Astrocyte (in vitro differentiated cells and primary cell): ENCODE results near the gene PEX5L. TPM values are rescaled to one million over a fixed set of nuclear protein-coding genes. Genes with fewer than 3 reads are reported as not detected.

Experiments
- DNase-seq: peaks from one replicate; pipeline ENCODE4 v3.0.0-alpha.2; 2010; ENCODE audit warnings: low read depth
- FAIRE-seq: peaks from 2 replicates; lab custom pipeline; 2011; peaks lifted over from hg19 to GRCh38; lab: Jason Lieb, UNC
- H2AFZ ChIP-seq: 2 replicates; pipeline ENCODE4 v1.6.0; 2012; ENCODE audit warnings: low read depth, low read length, inconsistent platforms
- H3K27ac ChIP-seq: 2 replicates; pipeline ENCODE4 v1.5.1; 2011; ENCODE audit warnings: low read depth, low read length, inconsistent platforms
- H3K27me3 ChIP-seq: 2 replicates; pipeline ENCODE4 v1.6.0; 2011; ENCODE audit warnings: low read length, inconsistent platforms; ENCODE audit not compliant: insufficient read depth
- H3K36me3 ChIP-seq: 2 replicates; pipeline ENCODE4 v1.5.1; 2011; ENCODE audit warnings: low read length, inconsistent platforms; ENCODE audit not compliant: insufficient read depth
- H3K4me1 ChIP-seq: 2 replicates; pipeline ENCODE4 v1.5.1; 2011; ENCODE audit warnings: low read length, inconsistent platforms; ENCODE audit not compliant: insufficient read depth
- H3K4me2 ChIP-seq: 2 replicates; pipeline ENCODE4 v1.6.0; 2012; ENCODE audit warnings: low read length, inconsistent platforms
- H3K4me3 ChIP-seq: 2 replicates; pipeline ENCODE4 v1.5.1; 2011; ENCODE audit warnings: low read depth, mild to moderate bottlenecking, low read length, inconsistent platforms; ENCODE audit not compliant: insufficient read depth
- H3K79me2 ChIP-seq: 2 replicates; pipeline ENCODE4 v1.6.0; 2012; ENCODE audit warnings: mild to moderate bottlenecking, low read length, inconsistent platforms; ENCODE audit not compliant: insufficient read depth
- H3K9ac ChIP-seq: 2 replicates; pipeline ENCODE4 v1.6.0; 2012; ENCODE audit warnings: mild to moderate bottlenecking, low read length, inconsistent platforms
- H3K9me3 ChIP-seq: 2 replicates; pipeline ENCODE4 v1.5.1; 2012; ENCODE audit warnings: low read depth, mild to moderate bottlenecking, low read length, inconsistent platforms; ENCODE audit not compliant: insufficient read depth
- H4K20me1 ChIP-seq: 2 replicates; pipeline ENCODE4 v1.6.0; 2012; ENCODE audit warnings: low read length, inconsistent platforms; ENCODE audit not compliant: insufficient read depth
- H3K27ac Mint-ChIP-seq: one replicate; pipeline ENCODE4 v1.8.0; 2021; ENCODE audit warnings: mild to moderate bottlenecking, mixed read lengths; ENCODE audit not compliant: unreplicated experiment
- H3K27me3 Mint-ChIP-seq: one replicate; pipeline ENCODE4 v1.8.0; 2021; ENCODE audit warnings: low read depth, mixed read lengths; ENCODE audit not compliant: unreplicated experiment
- H3K36me3 Mint-ChIP-seq: one replicate; pipeline ENCODE4 v1.8.0; 2021; ENCODE audit warnings: low read depth, mixed read lengths; ENCODE audit not compliant: unreplicated experiment
- H3K4me1 Mint-ChIP-seq: one replicate; pipeline ENCODE4 v1.8.0; 2021; ENCODE audit warnings: low read depth, mixed read lengths; ENCODE audit not compliant: unreplicated experiment
- H3K4me3 Mint-ChIP-seq: one replicate; pipeline ENCODE4 v1.8.0; 2021; ENCODE audit warnings: mild to moderate bottlenecking, moderate library complexity, mixed read lengths; ENCODE audit not compliant: unreplicated experiment
- H3K9me3 Mint-ChIP-seq: one replicate; pipeline ENCODE4 v1.8.0; 2021; ENCODE audit warnings: mild to moderate bottlenecking, mixed read lengths; ENCODE audit not compliant: unreplicated experiment
- EZH2 ChIP-seq: IDR thresholded peaks from 2 replicates; pipeline ENCODE4 v1.6.1; 2012; ENCODE audit warnings: mild to moderate bottlenecking, low read length, inconsistent platforms; ENCODE audit not compliant: insufficient read depth
- total RNA-seq: library from RNA; stranded (reverse); gene quantifications from 2 replicates; pipeline ENCODE4 v1.2.1, GENCODE V29; 2021
- TF ChIP-seq, protein P1 (sequence below): IDR thresholded peaks from 2 replicates; pipeline ENCODE4 v1.5.1; 2011; ENCODE audit warnings: low read depth, mild to moderate bottlenecking, inconsistent platforms, low read length, moderate library complexity; ENCODE audit not compliant: insufficient read depth

The PEX5L gene
- total RNA-seq, 1 donor from 2014 or later, result 0.43 TPM

DNA sequence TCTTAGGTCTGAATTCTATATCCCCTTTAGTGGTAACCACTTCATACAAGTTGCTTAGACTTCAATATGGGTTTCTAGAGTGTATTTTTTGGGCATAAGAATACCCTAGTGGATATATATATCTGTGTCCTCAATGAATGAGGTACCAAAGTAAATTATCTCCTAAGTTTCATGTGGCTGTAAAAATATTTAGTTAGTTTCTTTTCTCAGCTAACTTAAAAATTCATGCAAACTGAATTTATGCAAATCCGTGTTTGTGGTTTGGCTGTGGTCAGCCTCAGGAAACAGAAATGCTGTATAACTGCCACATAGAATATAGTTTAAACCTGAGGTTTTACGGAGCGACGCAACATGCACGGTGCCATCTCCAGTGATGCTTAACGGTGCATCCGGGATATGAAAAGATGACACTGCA, 80.3 kb downstream of the PEX5L start:
- H2AFZ ChIP-seq, result no peak overlapping the region
- FAIRE-seq, result no peak
- no peaks in the 10 kb centered on the region for H3K4me1 ChIP-seq
- H3K4me3 ChIP-seq, result no peak overlapping the region
- Mint-ChIP-seq H3K27ac (no peak overlapping the region), H3K27me3 (no peaks in the 10 kb centered on the region), H3K4me1 (no peaks in the 10 kb centered on the region), H3K36me3 (no peaks in the 10 kb centered on the region), H3K9me3 (no peaks in the 10 kb centered on the region), H3K4me3 (no peak overlapping the region)
- no peak overlapping the region for H3K27ac ChIP-seq
- no peaks in the 10 kb centered on the region for H4K20me1 ChIP-seq
- peak; percentile 32 for DNase-seq
- no peaks in the 10 kb centered on the region for H3K9me3 ChIP-seq
- no peaks in the 10 kb centered on the region for H3K27me3 ChIP-seq
- H3K9ac ChIP-seq, result no peak overlapping the region
- no peak overlapping the region for H3K4me2 ChIP-seq
- no peaks in the 10 kb centered on the region for H3K36me3 ChIP-seq
- TF ChIP-seq, protein P1, sequence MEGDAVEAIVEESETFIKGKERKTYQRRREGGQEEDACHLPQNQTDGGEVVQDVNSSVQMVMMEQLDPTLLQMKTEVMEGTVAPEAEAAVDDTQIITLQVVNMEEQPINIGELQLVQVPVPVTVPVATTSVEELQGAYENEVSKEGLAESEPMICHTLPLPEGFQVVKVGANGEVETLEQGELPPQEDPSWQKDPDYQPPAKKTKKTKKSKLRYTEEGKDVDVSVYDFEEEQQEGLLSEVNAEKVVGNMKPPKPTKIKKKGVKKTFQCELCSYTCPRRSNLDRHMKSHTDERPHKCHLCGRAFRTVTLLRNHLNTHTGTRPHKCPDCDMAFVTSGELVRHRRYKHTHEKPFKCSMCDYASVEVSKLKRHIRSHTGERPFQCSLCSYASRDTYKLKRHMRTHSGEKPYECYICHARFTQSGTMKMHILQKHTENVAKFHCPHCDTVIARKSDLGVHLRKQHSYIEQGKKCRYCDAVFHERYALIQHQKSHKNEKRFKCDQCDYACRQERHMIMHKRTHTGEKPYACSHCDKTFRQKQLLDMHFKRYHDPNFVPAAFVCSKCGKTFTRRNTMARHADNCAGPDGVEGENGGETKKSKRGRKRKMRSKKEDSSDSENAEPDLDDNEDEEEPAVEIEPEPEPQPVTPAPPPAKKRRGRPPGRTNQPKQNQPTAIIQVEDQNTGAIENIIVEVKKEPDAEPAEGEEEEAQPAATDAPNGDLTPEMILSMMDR, result no peak
- TF ChIP-seq EZH2, result no peak
- no peaks in the 10 kb centered on the region for H3K79me2 ChIP-seq

DNA sequence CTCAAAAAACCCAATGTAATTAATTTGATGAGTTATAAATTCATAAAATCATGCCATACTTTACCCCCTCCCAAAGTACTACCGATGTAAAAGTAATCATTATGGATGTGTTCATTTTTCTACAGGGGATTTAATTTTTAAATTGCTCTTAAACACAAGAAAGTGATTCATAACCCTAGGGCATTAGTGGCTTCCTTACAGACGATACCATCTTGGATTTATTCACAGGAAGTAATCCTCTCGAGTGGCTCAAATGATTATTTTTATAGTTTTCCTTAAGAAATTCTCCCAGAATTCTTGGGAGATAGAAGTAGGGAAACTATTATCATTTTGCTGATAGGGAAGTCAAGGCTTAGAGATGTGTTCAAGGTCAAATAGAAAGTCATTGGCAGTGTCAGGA, 80.9 kb downstream of the PEX5L start:
- no peaks in the 10 kb centered on the region for H3K79me2 ChIP-seq
- Mint-ChIP-seq H3K4me1 (no peaks in the 10 kb centered on the region), H3K4me3 (no peak overlapping the region), H3K27ac (no peak overlapping the region), H3K9me3 (no peaks in the 10 kb centered on the region), H3K27me3 (no peaks in the 10 kb centered on the region), H3K36me3 (no peaks in the 10 kb centered on the region)
- no peak overlapping the region for H2AFZ ChIP-seq
- H3K36me3 ChIP-seq, result no peaks in the 10 kb centered on the region
- FAIRE-seq (no peak), DNase-seq (no peak)
- no peaks in the 10 kb centered on the region for H3K4me1 ChIP-seq
- no peak overlapping the region for H3K4me2 ChIP-seq
- TF ChIP-seq EZH2, result no peak
- TF ChIP-seq, protein P1, result no peak
- no peak overlapping the region for H3K4me3 ChIP-seq
- no peak overlapping the region for H3K27ac ChIP-seq
- H3K9me3 ChIP-seq, result no peaks in the 10 kb centered on the region
- H3K9ac ChIP-seq, result no peak overlapping the region
- no peaks in the 10 kb centered on the region for H4K20me1 ChIP-seq
- H3K27me3 ChIP-seq, result no peaks in the 10 kb centered on the region

DNA sequence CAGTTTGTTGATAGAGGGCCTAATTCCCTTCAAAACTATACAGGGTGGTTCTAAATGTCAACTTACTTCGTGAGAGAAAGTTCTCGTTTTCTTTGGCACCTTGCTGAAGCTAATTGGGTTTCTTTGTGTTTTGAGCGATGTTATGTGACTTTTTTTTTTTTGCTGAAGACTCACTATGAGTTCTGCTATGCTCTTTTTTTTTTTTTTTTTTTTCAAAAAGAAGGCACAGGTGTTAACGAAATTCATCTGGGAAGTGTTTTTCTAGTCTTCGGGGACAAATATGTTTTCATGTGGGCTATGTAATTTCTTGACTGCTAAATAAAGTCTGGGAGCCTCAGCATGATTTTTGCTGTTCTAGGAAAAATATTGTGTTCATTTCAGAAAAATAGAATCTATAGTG, 81.5 kb downstream of the PEX5L start:
- Histone ChIP-seq H3K27me3 (no peaks in the 10 kb centered on the region), H3K4me3 (no peak overlapping the region), H3K4me1 (no peaks in the 10 kb centered on the region), H3K79me2 (no peaks in the 10 kb centered on the region), H3K36me3 (no peaks in the 10 kb centered on the region), H4K20me1 (no peaks in the 10 kb centered on the region), H3K9ac (no peak overlapping the region), H3K9me3 (no peaks in the 10 kb centered on the region), H2AFZ (no peak overlapping the region), H3K27ac (no peak overlapping the region), H3K4me2 (no peak overlapping the region)
- FAIRE-seq (no peak), DNase-seq (no peak)
- H3K4me3 Mint-ChIP-seq, result no peak overlapping the region
- H3K27ac Mint-ChIP-seq, result no peak overlapping the region
- no peaks in the 10 kb centered on the region for H3K4me1 Mint-ChIP-seq
- no peaks in the 10 kb centered on the region for H3K9me3 Mint-ChIP-seq
- H3K36me3 Mint-ChIP-seq, result no peaks in the 10 kb centered on the region
- no peaks in the 10 kb centered on the region for H3K27me3 Mint-ChIP-seq
- TF ChIP-seq, protein P1, result no peak
- TF ChIP-seq EZH2, result no peak
